Stimulated activated CD4-positive, alpha-beta T cell treated with anti-CD3 and anti-CD28 coated beads, TNF-alpha, amount 100 ng/mL, for 1 hour (primary cell): ENCODE measurements around the gene ABO.
"Not testable (repeated sequence)": the region's sequence is repeated elsewhere in the genome, so short reads cannot be mapped to it uniquely, and the experiment has no call there.

Experiments
- DNase-seq, 3 donors: peaks; one replicate each; pipeline ENCODE4 v3.0.0-alpha.2; 2020; ENCODE audit warnings: low read depth in 3 of 3, low spot score in 1 of 3

The ABO gene

GRCh38 chr9:133275105-133276000, at the start of gene ABO:
Gene ABO (minus strand): TSS chr9:133275201.
- DNase-seq, result no peak

- no peak for DNase-seq
These were observed 49.1 kb upstream of the ABO start for GRCh38 chr9:133323991-133324703.

- no peak for DNase-seq
These were observed 48.2 kb upstream of the ABO start for GRCh38 chr9:133323211-133323610.

GRCh38 chr9:133322701-133323100, 47.7 kb upstream of the ABO start:
- no peak for DNase-seq

- DNase-seq, result no peak
These were observed 46.5 kb upstream of the ABO start for GRCh38 chr9:133321411-133321935.

- no peak for DNase-seq
These were observed 45.5 kb upstream of the ABO start for GRCh38 chr9:133320421-133320881.

GRCh38 chr9:133317551-133317950, 42.5 kb upstream of the ABO start:
- DNase-seq, result not testable (repeated sequence)

GRCh38 chr9:133315997-133316396, 41.0 kb upstream of the ABO start:
- DNase-seq, result no peak

GRCh38 chr9:133309608-133310007, 34.6 kb upstream of the ABO start:
- no peak for DNase-seq

- DNase-seq, result no peak
These were observed 32.3 kb upstream of the ABO start for GRCh38 chr9:133307301-133307700.

GRCh38 chr9:133306242-133307204, 31.5 kb upstream of the ABO start:
- DNase-seq, result no peak

GRCh38 chr9:133305731-133306130, 30.7 kb upstream of the ABO start:
- DNase-seq, result no peak

GRCh38 chr9:133304477-133305377, 29.7 kb upstream of the ABO start:
- no peak for DNase-seq

- DNase-seq, result no peak
These were observed 29.1 kb upstream of the ABO start for GRCh38 chr9:133304158-133304470.

GRCh38 chr9:133303266-133304157, 28.5 kb upstream of the ABO start:
- no peak for DNase-seq

GRCh38 chr9:133301253-133302230, 26.5 kb upstream of the ABO start:
- DNase-seq, result no peak

- not testable (repeated sequence) for DNase-seq
These were observed 25.0 kb upstream of the ABO start for GRCh38 chr9:133299996-133300395.

GRCh38 chr9:133294257-133294656, 19.3 kb upstream of the ABO start:
- DNase-seq, result no peak
